ENCODE data around the gene GPR89A. TPM values are rescaled to one million over a fixed set of nuclear protein-coding genes. Genes with fewer than 3 reads are reported as not detected.
"Not testable (repeated sequence)": the region's sequence is repeated elsewhere in the genome, so short reads cannot be mapped to it uniquely, and the experiment has no call there.

GPR89A gene
- total RNA-seq, 2 donors from 2014 or later, result 12.7 to 29.7 TPM

DNA sequence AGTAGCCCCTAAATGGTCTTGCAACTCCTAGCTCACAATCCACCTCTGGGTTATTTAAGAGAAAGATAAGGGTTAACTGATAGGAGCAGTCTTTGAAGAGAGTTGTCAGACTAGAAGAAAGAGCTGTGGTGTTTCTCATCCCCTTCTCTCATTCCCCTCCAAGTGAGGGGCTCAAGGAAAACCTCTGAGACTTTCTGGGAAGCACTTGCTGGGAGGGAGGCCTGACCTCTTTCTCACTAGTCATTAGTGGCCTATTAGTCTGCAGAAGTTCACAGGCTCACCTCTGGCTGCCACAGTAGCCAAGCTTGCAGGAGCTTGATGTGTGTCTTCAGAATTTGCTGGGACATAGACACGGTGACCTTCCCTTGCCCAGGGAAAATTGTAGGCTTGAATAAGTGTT lies 6.2 kb upstream of the GPR89A start:
- Histone ChIP-seq H3K27ac (no peak overlapping the region), H3K9me3 (no peaks in the 10 kb centered on the region), H3K36me3 (replicated peaks in 1 of 2; ENCODE audit: insufficient read depth in 1 of 2, low read depth in 2 of 2) (no peaks in the 10 kb centered on the region), H3K27me3 (no peaks in the 10 kb centered on the region), H3K4me1 (no peaks in the 10 kb centered on the region), H3K4me3 (no peak overlapping the region)
- WGBS, 2 donors, result 62 to 63% methylated on average over 1 of the region's 1 CpG
- TF ChIP-seq POLR2A (IDR thresholded peaks at IDR 0.05), result no peak
- no peak for TF ChIP-seq CTCF (IDR thresholded peaks at IDR 0.05)
- no peak for ATAC-seq
- DNase-seq, result no peak
- intact Hi-C loops (cut with DNase I), result no loop called here

GRCh38 chr1:145606840-145607239 lies 948 bp upstream of the GPR89A start:
- H3K27me3 ChIP-seq; H3K27ac ChIP-seq; ATAC-seq; DNase-seq; H3K9me3 ChIP-seq; H3K36me3 ChIP-seq (replicated peaks in 1 of 2; ENCODE audit: insufficient read depth in 1 of 2, low read depth in 2 of 2); H3K4me3 ChIP-seq; intact Hi-C loops (cut with DNase I): not testable (repeated sequence)
- H3K4me1 ChIP-seq, result peaks cover 13% of the 10 kb centered on the region
- 88 to 95% methylated on average over 4 of the region's 5 CpGs for WGBS, 2 donors

- ATAC-seq (peak; percentile 5), DNase-seq (peak in 3 of 4 donors; percentile 7 to 25 (median 16))
- H3K27ac ChIP-seq; H3K27me3 ChIP-seq; H3K4me3 ChIP-seq; H3K9me3 ChIP-seq; H3K36me3 ChIP-seq (replicated peaks in 1 of 2; ENCODE audit: insufficient read depth in 1 of 2, low read depth in 2 of 2); intact Hi-C loops (cut with DNase I): not testable (repeated sequence)
- WGBS, 2 donors, result 95% methylated on average over 3 of the region's 11 CpGs; no CpG with 5 or more reads in 1 of the 2 donors
- H3K4me1 ChIP-seq, result peaks cover 13% of the 10 kb centered on the region
Measured at GRCh38 chr1:145607289-145607688, 499 bp upstream of the GPR89A start.

DNA sequence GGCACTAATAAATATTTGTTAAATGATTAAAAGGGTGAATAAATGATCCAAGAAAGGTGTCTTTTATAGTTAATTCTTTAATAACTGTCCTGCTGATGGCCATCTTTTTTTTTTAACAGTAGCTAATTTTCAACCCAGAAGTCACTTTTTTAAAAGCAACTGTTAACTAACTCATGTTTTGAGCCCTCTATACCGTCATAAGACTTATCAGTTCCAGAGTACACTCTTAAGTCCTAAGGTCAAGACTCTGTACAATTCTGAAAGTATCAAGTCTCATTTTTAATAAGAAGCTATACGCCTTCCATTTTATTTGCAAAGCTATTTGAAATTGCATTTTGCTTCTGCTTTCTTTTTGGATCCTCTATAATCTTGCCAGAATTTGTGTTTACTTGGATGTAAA lies 3.0 kb downstream of the GPR89A start:
- H3K9me3 ChIP-seq; H3K36me3 ChIP-seq (replicated peaks in 1 of 2; ENCODE audit: insufficient read depth in 1 of 2, low read depth in 2 of 2); H3K4me3 ChIP-seq; ATAC-seq; H3K27me3 ChIP-seq; H3K27ac ChIP-seq; DNase-seq; intact Hi-C loops (cut with DNase I): not testable (repeated sequence)
- 59 to 65% methylated on average over 2 of the region's 2 CpGs for whole genome bisulfite sequencing, 2 donors
- peaks cover 13% of the 10 kb centered on the region for H3K4me1 ChIP-seq

DNA sequence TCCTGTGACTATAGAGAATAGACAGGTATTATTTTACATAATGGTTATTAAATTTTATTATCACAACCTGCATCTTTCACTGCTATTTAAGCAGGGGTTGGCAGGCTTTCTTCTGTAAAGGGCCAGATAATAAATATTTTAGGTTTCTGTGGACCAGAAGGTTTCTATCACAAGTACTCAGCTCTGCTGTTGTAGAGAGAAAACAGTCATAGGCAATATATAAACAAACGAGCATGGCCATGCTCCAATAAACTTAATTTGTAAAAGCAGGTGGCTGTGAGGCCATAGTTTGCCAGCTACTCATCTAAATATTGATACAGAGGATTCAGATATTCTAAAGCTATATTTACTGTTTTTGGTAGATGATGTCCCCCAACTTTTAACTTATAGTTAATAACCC lies 12.3 kb downstream of the GPR89A start:
- H3K4me3 ChIP-seq; DNase-seq; ATAC-seq; intact Hi-C loops (cut with DNase I); H3K27me3 ChIP-seq; H3K4me1 ChIP-seq; H3K9me3 ChIP-seq; H3K27ac ChIP-seq; H3K36me3 ChIP-seq (replicated peaks in 1 of 2; ENCODE audit: insufficient read depth in 1 of 2, low read depth in 2 of 2): not testable (repeated sequence)
- 57 to 70% methylated on average over 1 of the region's 1 CpG for WGBS, 2 donors

GRCh38 chr1:145622177-145622576 lies 14.4 kb downstream of the GPR89A start:
- not testable (repeated sequence) for ATAC-seq; H3K36me3 ChIP-seq (replicated peaks in 1 of 2; ENCODE audit: insufficient read depth in 1 of 2, low read depth in 2 of 2)

GRCh38 chr1:145636237-145636636 lies 28.4 kb downstream of the GPR89A start:
- DNase-seq; H3K4me1 ChIP-seq; H3K36me3 ChIP-seq (replicated peaks in 1 of 2; ENCODE audit: insufficient read depth in 1 of 2, low read depth in 2 of 2); H3K9me3 ChIP-seq; H3K27me3 ChIP-seq; intact Hi-C loops (cut with DNase I); H3K27ac ChIP-seq; ATAC-seq; H3K4me3 ChIP-seq: not testable (repeated sequence)
- 23 to 39% methylated on average over 1 of the region's 1 CpG for WGBS, 2 donors

More at GRCh38 chr1:145622177-145622576, 14.4 kb downstream of the GPR89A start:
- DNase-seq; H3K4me1 ChIP-seq; H3K4me3 ChIP-seq; H3K9me3 ChIP-seq; H3K27me3 ChIP-seq; intact Hi-C loops (cut with DNase I); H3K27ac ChIP-seq: not testable (repeated sequence)
- WGBS, 2 donors, result no CpG with 5 or more reads among the region's 1 CpG

DNA sequence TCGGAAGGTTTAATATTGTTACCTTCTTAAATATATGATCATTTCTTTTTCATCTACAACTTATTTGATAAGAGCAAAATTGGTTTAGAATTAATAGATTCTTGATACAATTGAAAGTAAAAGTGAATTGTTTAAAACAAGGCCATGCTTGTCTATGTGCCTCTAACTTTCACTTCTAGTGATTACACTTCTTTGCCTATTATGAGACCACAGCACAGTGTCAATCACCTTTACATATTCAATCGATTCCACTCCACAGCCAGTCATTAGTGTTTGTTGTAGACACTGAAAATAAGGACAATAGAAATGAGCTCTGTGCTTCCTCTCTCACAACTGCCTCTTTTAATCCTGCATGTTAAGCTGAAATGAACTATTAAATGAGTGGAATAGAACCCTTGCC lies 34.1 kb downstream of the GPR89A start:
- H3K27me3 ChIP-seq; H3K27ac ChIP-seq; H3K9me3 ChIP-seq; intact Hi-C loops (cut with DNase I); DNase-seq; H3K36me3 ChIP-seq (replicated peaks in 1 of 2; ENCODE audit: insufficient read depth in 1 of 2, low read depth in 2 of 2); ATAC-seq; H3K4me3 ChIP-seq; H3K4me1 ChIP-seq: not testable (repeated sequence)
- WGBS, 2 donors, result 82 to 100% methylated on average over 1 of the region's 2 CpGs

GRCh38 chr1:145643990-145644389 lies 36.2 kb downstream of the GPR89A start:
- no CpG with 5 or more reads among the region's 1 CpG for WGBS, 2 donors
- H3K4me1 ChIP-seq; ATAC-seq; H3K4me3 ChIP-seq; H3K27me3 ChIP-seq; H3K27ac ChIP-seq; intact Hi-C loops (cut with DNase I); H3K36me3 ChIP-seq (replicated peaks in 1 of 2; ENCODE audit: insufficient read depth in 1 of 2, low read depth in 2 of 2); H3K9me3 ChIP-seq; DNase-seq: not testable (repeated sequence)

GRCh38 chr1:145656245-145656943 lies 48.6 kb downstream of the GPR89A start:
- H3K36me3 ChIP-seq (replicated peaks in 1 of 2; ENCODE audit: insufficient read depth in 1 of 2, low read depth in 2 of 2); H3K27ac ChIP-seq; H3K27me3 ChIP-seq; ATAC-seq; H3K9me3 ChIP-seq; intact Hi-C loops (cut with DNase I); H3K4me3 ChIP-seq; H3K4me1 ChIP-seq: not testable (repeated sequence)
- 71 to 91% methylated on average over 2 to 3 of the region's 7 CpGs for WGBS, 2 donors
- DNase-seq, result peak in 3 of 4 donors; percentile 3 to 37 (median 15)

- H3K36me3 ChIP-seq (replicated peaks in 1 of 2; ENCODE audit: insufficient read depth in 1 of 2, low read depth in 2 of 2); DNase-seq; H3K27me3 ChIP-seq; H3K4me3 ChIP-seq; H3K27ac ChIP-seq; ATAC-seq; H3K4me1 ChIP-seq; H3K9me3 ChIP-seq; intact Hi-C loops (cut with DNase I): not testable (repeated sequence)
- WGBS, 2 donors, result 43 to 47% methylated on average over 2 of the region's 2 CpGs
Measured at GRCh38 chr1:145662502-145662901, 54.7 kb downstream of the GPR89A start.

Measured in body of pancreas (tissue), 4 donors.